Fibroblast of skin of abdomen (primary cell): ENCODE measurements around the gene WDFY1.

Experiments
- DNase-seq: peaks from one replicate; pipeline ENCODE4 v3.0.0-alpha.2; 2013

The WDFY1 gene

GRCh38 chr2:223930103-223930976, 14.8 kb downstream of the WDFY1 start:
- no peak for DNase-seq

GRCh38 chr2:223929571-223930102, 15.5 kb downstream of the WDFY1 start:
- DNase-seq: no peak

- no peak for DNase-seq
Observed at GRCh38 chr2:223928113-223929006, 16.8 kb downstream of the WDFY1 start.

- peak; percentile 59 for DNase-seq
Observed at GRCh38 chr2:223925106-223925505, 20.0 kb downstream of the WDFY1 start.

- DNase-seq: peak; percentile 58
Observed at GRCh38 chr2:223923976-223924375, 21.2 kb downstream of the WDFY1 start.

- DNase-seq: no peak
Observed at GRCh38 chr2:223922308-223922707, 22.8 kb downstream of the WDFY1 start.

GRCh38 chr2:223921204-223921603, 23.9 kb downstream of the WDFY1 start:
- DNase-seq: no peak

GRCh38 chr2:223920109-223920508, 25.0 kb downstream of the WDFY1 start:
- no peak for DNase-seq

GRCh38 chr2:223918671-223919134, 26.4 kb downstream of the WDFY1 start:
- no peak for DNase-seq

GRCh38 chr2:223916181-223916920, 28.8 kb downstream of the WDFY1 start:
- no peak for DNase-seq

- DNase-seq: no peak
Observed at GRCh38 chr2:223915071-223915470, 30.1 kb downstream of the WDFY1 start.

GRCh38 chr2:223914324-223914723, 30.8 kb downstream of the WDFY1 start:
- peak; percentile 10 for DNase-seq

- DNase-seq: no peak
Observed at GRCh38 chr2:223909001-223909741, 36.0 kb downstream of the WDFY1 start.

GRCh38 chr2:223908304-223908998, 36.7 kb downstream of the WDFY1 start:
- no peak for DNase-seq

- no peak for DNase-seq
Observed at GRCh38 chr2:223905996-223906395, 39.1 kb downstream of the WDFY1 start.

- DNase-seq: no peak
Observed at GRCh38 chr2:223901854-223902253, 43.3 kb downstream of the WDFY1 start.

- DNase-seq: no peak
Observed at GRCh38 chr2:223901311-223901710, 43.8 kb downstream of the WDFY1 start.

- no peak for DNase-seq
Observed at GRCh38 chr2:223900531-223900930, 44.6 kb downstream of the WDFY1 start.

- no peak for DNase-seq
Observed at GRCh38 chr2:223900066-223900465, 45.1 kb downstream of the WDFY1 start.

- DNase-seq: peak; percentile 10
Observed at GRCh38 chr2:223897669-223898330, 47.3 kb downstream of the WDFY1 start.
